Measurements from ENCODE around the gene PGC.

PGC gene

GRCh38 chr6:41730531-41731436 is 16.4 kb downstream of the PGC start:
- no peak for DNase-seq (ENCODE audit: low read depth)

GRCh38 chr6:41729624-41730023 is 17.6 kb downstream of the PGC start:
- no peak for DNase-seq (ENCODE audit: low read depth)

- DNase-seq (ENCODE audit: low read depth) = no peak
Measured at GRCh38 chr6:41728954-41729353, 18.2 kb downstream of the PGC start.

- no peak for DNase-seq (ENCODE audit: low read depth)
Measured at GRCh38 chr6:41728073-41728936, 18.9 kb downstream of the PGC start.

GRCh38 chr6:41727705-41728072 is 19.5 kb downstream of the PGC start:
- no peak for DNase-seq (ENCODE audit: low read depth)

GRCh38 chr6:41726876-41727275 is 20.3 kb downstream of the PGC start:
- DNase-seq (ENCODE audit: low read depth) = no peak

GRCh38 chr6:41724586-41725501 is 22.4 kb downstream of the PGC start:
- DNase-seq (ENCODE audit: low read depth) = no peak

GRCh38 chr6:41724228-41724580 is 23.0 kb downstream of the PGC start:
- DNase-seq (ENCODE audit: low read depth) = no peak

GRCh38 chr6:41723530-41724227 is 23.5 kb downstream of the PGC start:
- DNase-seq (ENCODE audit: low read depth) = peak; percentile 69

GRCh38 chr6:41722969-41723529 is 24.1 kb downstream of the PGC start:
- DNase-seq (ENCODE audit: low read depth) = no peak

- DNase-seq (ENCODE audit: low read depth) = no peak
Measured at GRCh38 chr6:41721414-41721813, 25.8 kb downstream of the PGC start.

GRCh38 chr6:41720783-41721182 is 26.4 kb downstream of the PGC start:
- DNase-seq (ENCODE audit: low read depth) = no peak

- DNase-seq (ENCODE audit: low read depth) = no peak
Measured at GRCh38 chr6:41720262-41720620, 27.0 kb downstream of the PGC start.

- DNase-seq (ENCODE audit: low read depth) = no peak
Measured at GRCh38 chr6:41719436-41720261, 27.5 kb downstream of the PGC start.

- DNase-seq (ENCODE audit: low read depth) = no peak
Measured at GRCh38 chr6:41718828-41719227, 28.4 kb downstream of the PGC start.

GRCh38 chr6:41717392-41717736 is 29.8 kb downstream of the PGC start:
- no peak for DNase-seq (ENCODE audit: low read depth)

- no peak for DNase-seq (ENCODE audit: low read depth)
Measured at GRCh38 chr6:41716516-41717391, 30.4 kb downstream of the PGC start.

- DNase-seq (ENCODE audit: low read depth) = no peak
Measured at GRCh38 chr6:41715795-41716515, 31.2 kb downstream of the PGC start.
